GM19351 (cell line): Measurements from ENCODE around the gene CA12.
"Not testable (repeated sequence)": the region's sequence is repeated elsewhere in the genome, so short reads cannot be mapped to it uniquely, and the experiment has no call there.

Experiments used
- ATAC-seq: cut with Tn5 transposase; IDR thresholded peaks from one replicate; pipeline ENCODE4 v1.9.1; 2021; ENCODE audit warnings: mild to moderate bottlenecking, moderate library complexity; ENCODE audit not compliant: unreplicated experiment

The CA12 gene

DNA sequence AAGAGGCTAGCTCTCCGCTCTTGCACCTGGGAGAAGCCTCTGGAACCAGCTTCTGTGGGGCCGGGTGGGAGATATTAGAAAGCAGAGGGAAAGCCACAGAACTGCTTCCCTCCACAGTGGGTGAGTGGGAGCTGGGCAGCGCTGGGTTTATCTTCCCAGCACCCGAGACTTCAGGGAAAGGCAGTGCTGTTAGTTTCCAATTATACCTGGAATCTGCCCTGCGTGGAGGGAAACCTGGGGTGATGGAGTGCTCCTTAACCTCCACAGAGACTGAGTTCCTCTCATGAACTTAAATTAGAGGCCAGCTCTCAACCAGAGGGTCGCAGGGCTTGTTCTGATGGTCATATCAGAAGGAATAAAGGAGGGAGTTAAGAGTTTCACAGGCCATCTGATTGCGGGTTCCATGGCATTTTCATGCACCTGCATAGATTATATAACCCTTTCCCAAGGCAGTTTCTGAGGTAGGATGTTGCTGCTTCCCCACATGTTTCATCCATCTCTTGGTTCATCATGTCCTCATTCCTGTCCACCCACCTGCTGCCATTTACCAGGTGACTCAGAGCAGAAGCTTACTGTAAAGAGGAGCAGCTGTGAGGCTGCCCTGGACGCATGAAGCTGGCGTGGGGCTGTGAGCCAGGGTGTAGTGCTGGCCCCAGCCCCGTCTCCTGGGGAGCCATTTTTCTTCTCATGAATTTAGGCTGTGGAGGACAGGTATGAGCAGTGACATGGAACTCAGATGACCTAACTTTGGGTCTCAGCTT is 42.5 kb downstream of the CA12 start:
- ATAC-seq: no peak

DNA sequence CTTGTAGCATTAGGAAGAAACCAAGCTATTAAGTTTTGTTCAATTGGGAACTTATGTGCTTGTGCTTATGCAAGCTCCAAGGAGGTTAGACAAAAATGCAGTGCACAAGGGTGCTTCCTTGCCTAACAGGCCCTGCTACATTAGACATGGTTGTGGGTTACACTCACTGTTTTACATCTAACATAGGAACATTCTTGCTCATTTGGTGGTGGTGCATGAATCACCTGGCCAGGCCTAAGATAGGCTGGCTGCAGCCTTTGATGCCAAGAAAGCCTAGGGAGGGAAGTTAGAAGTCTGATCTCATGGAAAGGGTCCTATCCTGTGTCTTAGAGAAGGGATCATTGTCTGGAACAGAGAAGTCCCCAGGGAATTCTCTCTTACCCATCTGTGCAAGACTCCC is 43.5 kb downstream of the CA12 start:
- no peak for ATAC-seq

DNA sequence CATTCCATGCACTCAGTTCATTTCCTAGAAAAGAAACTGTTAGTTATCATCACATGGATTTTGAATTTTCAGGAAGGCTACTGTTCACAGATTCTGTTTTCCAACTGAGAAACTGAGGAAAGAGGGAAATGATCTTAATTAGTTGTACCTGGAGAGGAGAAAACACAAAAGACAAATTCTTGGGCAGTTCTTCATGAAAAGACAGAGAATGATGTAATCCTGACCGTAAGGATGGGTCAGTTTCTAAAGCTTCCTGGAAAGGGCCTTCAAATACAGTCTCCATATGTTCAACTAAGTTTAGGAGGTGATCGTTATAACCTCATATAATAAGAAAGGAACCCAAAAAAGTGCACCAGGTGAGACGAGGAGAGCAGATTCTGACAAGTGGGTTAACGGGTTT is 44.6 kb downstream of the CA12 start:
- ATAC-seq: no peak

DNA sequence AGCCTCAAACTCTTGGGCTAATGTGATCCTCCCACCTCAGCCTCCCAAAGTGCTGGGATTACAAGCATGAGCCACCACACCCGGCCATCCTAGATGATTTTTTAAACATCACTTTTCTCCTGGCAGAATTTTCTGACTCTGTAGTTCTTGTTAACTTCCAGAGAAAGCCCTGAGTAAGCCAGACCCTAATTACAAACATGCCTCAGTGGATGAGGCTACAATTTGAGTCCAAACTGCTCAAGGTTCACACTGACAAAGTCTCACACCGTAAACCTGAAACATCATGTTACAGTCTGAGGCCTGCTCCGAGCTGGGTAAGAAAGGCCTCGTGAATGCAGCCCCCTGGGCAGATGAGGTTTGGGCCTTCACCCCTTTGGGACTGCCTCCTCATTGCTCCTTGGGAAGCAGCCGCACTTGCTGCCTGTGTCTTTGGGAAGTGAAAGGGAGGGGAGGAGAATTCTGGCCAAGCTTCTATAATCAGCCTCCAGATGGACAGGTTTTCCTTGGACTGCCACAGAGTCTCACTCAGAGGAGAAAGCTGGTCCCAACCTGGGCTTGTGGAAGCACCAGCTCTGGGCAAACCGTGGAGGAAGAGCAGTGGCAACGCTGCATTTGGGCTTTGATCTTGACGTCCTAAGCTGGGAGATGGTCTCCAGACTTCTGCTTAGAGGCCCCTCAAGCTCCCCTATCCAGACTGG is 46.0 kb downstream of the CA12 start:
- no peak for ATAC-seq

DNA sequence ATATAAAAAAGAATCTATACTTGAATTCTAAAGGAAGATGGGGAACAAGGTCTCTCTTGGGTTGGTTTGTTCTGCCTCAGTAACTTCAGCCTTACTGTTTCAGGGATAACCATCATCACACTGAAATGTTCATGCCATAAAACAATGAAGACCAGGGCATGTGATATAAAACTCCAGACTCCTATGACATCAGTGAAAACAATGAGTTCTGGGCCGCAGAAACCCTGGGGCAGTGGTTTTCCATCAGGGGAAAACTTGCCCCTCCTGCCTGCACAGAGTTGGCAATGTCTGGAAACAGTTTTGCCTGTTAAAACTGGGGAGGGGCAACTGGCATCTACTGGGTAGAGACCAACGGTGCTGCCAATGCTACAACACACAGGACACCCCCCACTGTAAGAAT is 46.8 kb downstream of the CA12 start:
- ATAC-seq: no peak

DNA sequence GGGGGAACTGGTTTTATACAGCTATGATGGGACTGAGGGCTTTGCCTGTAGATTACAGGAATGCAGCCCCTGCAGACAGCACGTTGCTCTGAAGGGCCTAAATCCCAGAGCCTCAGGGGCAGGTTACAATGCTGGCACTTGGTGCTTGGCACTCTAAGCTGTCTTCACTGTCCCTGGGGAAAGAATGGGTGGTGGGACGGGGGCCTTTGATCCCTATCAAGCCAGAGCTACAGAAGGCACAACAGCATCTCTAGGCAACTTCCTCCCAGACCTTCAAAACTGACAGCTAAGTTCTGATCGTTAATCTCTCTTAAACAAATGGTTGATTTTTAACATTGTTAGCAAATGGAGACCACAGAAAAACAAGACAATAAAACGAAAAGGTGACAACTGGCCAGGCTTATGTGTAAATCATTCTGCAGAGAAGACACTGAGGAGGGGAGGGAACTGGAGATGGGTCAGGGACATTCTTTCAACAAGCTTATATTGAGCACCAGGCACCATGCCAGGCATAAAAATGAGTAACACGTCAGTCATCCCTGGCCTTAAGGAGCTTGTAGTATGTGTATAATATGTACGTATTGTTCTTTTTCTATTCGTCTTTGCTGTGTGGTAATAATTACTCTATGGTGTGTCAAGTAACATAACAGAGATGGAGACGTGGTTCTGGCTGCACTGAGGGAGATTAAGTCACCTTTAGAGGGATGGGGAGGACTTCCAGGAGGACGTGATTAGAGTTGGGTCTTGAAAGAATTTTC is 49.1 kb downstream of the CA12 start:
- ATAC-seq: no peak

DNA sequence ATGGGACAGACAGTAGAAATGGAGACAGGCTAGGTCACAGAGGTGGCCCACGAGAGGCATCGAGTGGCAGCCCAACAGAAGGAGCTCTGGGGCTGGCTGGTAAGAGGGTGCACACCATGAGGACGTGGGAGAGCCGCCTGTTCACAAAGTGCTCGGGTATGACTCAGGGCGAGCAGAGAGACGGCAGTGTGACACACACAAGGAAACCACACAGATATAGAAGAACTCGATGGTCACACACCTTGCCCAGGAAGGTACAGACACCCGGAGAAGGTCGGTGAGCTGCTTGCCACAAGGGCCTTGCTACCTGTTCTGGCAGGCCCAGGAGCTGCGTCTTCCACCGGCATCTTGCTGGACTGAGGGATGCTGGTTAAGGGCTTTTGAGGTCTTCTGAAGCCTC is 50.2 kb downstream of the CA12 start:
- ATAC-seq: no peak

DNA sequence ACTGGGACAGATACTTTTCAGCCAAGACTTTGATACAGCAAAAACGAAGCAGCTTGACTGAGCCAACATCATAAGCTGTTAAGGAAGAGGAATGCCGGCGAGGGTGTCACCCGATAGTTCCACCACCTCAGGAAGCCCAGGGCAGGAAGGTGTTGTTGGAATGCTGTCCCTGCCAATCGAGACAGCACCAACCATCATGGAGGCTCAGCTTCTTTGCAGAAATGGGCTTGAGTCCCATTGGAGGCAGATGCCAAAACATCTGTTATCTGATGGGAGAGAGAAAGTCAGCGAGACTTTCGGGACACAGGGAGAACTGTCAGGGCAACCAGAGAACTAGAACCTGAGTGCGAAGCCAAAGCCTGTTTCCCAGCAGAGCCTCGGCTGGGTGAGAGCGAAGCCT is 50.7 kb downstream of the CA12 start:
- ATAC-seq: no peak

DNA sequence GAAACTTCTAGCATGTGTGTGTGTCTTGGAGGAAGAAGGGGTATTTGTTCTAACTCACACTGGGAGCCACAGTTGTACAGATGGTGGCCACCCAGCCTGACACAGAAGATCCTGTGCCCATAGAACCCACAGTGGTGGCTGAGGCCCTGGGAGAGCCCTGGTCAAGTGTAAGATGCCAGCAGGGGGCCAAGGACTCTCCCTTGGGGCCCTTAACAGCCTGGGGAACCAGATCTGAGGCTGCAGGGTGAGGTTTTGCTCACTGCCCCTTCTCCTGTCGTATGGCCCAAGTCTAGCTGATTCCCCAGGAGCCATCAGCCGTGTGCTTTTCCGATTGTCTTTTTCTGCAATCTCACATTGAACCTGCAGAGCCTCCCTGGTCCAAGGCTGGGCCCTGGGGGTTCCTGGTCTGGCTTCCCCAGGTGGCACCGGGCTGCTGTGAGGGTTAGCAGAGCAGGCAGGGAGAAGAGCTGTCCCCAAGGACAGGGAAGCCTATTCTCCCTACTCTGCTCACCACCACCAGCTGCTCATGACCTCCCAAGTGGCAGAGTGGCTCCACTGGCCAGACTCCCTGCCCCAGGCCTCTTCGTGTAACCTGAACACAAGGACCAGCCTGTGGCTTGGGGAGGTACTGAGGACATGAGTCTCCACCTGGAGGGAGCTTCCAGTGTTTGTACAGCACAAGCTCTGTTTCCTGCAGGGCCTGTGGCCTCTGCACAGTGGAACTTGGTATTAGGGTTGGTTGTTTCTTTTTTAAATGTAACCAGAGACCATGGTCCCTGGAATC is 51.9 kb downstream of the CA12 start:
- ATAC-seq: no peak

DNA sequence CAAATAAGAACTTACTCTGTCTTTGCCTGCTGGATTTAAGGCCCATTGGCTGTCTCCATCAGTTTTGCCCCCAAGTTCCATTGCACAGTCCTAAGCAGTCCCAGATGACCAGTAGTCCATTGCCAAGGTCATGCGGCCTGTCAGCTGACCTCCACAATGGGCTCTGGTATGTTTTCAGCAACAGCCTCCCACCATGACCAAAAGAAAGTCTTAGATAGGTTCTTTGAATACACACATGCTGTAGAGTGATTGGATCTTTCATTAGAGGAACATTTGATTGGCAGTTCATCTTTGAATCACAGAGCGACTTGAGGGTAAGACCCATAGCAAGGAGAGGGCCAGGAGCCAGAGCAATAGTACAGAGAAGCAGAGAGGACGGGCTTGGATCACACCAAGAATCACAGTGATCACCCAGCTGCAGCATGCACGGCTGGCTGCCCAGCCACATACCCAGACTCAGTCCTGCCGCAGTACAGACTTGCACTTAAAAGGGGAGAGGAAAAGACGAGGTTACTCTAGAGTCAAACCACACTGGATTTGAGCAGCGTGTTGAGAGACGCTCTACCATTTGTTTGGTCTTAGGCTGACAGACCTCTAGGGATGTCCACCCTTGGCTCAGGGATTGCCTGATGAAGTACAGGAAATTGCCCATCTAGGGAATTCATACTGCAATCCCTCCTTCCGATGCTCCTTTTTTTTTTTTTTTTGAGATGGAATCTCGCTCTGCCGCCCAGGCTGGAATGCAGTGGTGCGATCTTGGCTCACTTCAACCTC is 53.8 kb downstream of the CA12 start:
- ATAC-seq: no peak

DNA sequence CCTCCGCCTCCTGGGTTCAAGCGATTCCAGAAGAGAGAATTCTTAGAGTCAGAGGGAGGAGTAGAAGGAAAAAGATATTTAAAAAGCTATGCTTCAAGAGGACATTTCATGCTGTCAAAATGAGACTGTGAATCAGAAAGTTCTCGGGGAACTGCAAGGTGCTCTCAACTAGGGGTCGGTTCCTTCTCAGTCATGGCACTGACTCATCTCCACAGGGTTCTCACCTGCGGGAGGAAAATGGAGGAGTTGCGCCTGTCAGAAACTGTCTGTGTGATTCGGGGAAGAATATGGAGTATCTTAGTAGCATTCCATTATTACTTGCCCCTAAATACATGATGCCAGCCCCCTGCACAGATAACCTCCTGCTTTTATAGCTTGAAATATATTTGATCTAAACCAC is 56.9 kb downstream of the CA12 start:
- ATAC-seq: no peak

DNA sequence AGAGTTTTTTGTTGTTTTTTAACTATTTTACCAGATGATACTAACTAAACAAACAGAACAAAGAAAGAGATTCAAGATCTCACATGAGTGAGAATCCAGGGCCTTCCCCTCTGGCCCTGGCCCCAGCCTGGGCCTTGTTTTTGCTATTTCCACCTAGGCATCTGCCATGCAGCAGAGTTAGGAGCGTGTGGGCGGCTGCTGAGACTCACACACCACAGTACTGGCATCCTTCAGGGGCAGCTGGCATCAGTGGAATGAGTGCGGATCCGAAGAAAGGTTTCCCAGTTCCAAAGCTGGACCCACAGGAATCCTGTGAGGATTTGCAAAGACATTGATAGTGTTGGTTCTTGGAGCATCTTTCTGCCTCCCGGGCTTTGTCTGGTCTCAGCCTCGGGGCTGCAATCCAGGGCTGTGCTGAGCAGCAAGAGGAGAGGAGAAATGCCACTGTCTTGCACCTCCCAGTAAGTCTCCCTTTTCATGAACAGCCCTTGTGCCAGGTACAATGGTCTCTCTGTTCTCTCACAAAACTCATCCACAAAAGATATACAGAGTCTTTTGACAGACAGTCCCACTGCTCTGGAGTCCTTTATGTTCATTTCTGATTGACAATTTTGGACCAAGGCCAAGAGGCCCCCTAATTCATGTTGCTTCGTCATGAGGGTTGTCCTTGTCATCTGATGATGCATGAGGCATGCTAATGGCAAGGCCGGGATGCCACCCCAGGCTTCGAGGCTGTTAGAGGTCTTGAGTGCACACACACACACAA is 57.7 kb downstream of the CA12 start:
- ATAC-seq: no peak

DNA sequence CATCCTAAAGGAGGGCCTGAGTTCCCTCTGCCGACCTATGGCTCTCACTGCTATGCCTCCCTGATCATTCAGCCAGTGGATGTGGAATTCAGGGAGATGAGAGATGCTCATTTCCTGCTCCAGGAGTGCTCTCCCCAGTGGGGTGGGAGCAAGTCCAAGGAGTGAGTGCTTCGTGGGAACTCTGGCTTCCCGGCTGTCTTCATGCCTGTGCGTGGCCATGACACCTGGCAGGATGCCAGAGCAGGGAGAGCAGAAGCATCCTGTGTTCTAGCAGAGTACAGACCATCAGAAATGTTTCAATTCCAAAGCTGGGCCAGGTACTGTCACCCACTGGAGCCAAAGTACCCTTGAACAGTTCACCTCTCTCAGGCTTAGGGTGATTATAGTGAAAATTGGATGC is 59.1 kb downstream of the CA12 start:
- no peak for ATAC-seq

DNA sequence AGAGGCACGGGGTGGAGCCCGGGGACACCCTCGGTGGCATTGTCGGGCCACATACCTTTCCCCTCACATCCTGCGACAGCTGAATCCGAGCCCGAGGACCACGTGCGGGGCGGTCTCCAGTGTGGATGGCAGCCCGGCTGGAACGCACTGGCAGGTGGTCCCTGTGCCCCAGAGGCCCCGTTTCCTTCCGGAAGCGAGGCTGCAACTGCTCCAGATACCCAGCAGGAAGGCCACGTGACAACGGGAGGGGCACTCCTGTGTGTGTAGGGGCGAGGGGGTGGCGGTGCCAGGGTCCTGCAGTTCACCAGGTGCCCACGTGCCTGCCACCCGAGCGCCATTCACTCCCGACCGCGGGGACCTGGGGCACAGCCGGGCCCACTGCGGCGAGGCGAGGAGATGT is 60.2 kb downstream of the CA12 start:
- ATAC-seq: no peak

DNA sequence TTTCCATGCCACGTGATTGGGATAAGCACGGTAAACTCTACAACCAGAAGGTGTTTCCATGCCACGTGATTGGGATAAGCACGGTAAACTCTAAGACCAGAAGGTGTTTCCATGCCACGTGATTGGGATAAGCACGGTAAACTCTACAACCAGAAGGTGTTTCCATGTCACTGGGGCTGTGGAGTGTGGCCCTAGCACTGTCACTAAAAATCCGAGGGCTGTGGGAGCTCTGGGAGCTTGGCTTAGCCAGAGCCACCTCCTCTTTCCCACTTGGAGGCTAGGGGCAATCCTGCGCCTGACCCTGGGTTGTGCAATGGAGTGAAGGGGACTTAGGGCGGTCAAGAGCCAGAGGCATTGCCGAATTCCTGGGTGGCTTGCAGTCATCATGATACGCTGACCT is 60.7 kb downstream of the CA12 start:
- not testable (repeated sequence) for ATAC-seq

DNA sequence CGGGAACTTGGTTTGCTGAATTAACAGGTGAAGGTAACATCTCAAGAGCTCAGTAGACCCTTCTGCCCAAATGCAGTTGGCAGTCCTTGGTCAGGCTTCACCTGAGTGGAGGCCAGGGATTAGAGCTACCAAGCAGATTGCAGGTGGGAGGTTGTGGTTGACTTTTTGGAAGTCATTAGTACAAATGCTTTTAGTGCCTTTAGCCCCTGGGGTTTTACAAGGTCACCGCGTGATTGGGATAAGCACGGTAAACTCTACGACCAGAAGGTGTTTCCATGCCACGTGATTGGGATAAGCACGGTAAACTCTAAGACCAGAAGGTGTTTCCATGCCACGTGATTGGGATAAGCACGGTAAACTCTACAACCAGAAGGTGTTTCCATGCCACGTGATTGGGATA is 61.2 kb downstream of the CA12 start:
- ATAC-seq: not testable (repeated sequence)

DNA sequence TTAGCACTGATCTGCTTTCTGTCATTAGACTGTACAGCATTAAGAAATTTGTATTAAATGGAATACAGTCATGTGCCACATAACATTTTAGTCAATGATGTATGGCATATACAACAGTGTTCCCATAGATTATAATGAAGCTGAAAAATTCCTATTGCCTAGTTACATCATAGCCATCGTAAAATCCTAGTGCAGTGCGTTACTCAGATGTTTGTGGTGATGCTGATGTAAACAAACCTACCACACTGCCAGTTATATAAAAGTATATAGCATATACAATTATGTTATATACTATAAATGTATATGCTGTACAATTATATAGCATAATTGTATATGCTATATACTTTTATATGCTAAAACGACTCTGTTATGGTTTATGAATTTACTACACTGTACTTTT is 62.6 kb downstream of the CA12 start:
- ATAC-seq: no peak

DNA sequence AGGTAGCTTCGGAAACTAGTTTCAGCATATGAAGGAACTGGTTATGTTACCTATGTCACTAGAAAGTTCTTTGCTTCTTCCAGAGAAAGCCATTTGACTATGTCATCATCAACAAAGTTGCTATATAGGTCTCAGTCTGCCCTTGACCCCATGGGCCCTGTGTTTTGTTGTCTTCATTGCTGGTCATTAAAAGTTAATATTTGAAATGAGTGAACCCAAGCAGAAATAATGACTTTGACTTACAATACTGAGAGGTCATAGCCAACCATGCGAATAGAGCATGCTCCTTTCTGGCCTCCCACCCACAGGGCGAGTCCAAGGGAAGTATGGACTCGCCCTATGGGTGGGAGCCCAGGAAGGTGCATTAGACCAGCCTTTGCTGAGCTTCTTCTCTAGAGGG is 63.3 kb downstream of the CA12 start:
- no peak for ATAC-seq

DNA sequence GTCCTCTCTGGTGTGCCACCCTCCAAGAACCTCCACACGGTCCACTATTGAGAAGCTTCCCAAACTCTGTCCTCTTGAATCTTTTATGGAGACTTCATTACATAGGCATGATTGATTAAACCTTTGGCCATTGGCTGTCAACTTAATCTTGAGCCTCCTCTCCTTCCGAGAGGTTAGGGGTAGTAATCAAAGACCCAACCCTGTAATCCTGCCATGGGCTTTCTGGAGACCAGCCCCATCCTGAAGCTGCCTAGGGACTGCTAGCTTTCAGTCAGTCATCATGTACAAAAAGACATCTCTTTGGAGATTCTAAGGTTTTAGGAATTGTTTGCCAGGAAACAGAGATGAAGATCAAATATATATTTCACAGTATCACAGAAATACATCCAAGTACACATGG is 67.2 kb downstream of the CA12 start:
- no peak for ATAC-seq

DNA sequence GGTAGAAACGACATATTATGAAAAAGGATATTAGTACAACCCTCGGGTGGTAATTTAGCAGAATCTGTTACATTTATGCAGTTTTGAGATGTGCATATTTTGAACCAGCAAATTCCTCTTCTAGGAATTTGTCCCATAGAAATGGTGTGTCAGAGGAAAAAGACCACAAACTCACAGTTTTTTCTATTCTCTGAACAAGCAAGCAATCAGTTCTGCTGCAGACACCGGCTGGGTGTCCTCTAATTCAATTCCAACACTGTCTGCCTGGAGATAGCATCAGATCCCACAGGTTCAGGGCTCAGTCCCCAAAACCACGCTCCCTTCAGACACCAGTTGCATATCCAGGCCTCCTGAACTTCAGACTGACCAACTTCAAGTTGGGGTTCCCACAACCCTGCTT is 67.8 kb downstream of the CA12 start:
- ATAC-seq: no peak
